Hematopoietic multipotent progenitor cell (in vitro differentiated cells): ENCODE measurements around the gene XKRX. TPM values are rescaled to one million over a fixed set of nuclear protein-coding genes. Genes with fewer than 3 reads are reported as not detected.

Experiments
- DNase-seq, 3 donors: peaks; one replicate each; pipeline ENCODE4 v3.0.0-alpha.2; 2011 to 2015; ENCODE audit warnings: low read depth in 2 of 3, low spot score in 2 of 3
- total RNA-seq: library from RNA; depleted of rRNA; stranded (reverse); fragments of >200 nt; gene quantifications from one replicate; pipeline ENCODE4 v1.2.3, GENCODE V29; 2012

The XKRX gene
- total RNA-seq = under 0.01 TPM

- DNase-seq = peak in 1 of 3 donors; percentile 15
Observed at GRCh38 chrX:100928660-100929613, at the start of gene XKRX. Gene XKRX (minus strand): TSS chrX:100928917. CDS start chrX:100928304, 613 bp downstream.

GRCh38 chrX:100976211-100976610, 47.5 kb upstream of the XKRX start:
- no peak for DNase-seq

- no peak for DNase-seq
Observed at GRCh38 chrX:100975212-100975611, 46.5 kb upstream of the XKRX start.

GRCh38 chrX:100973411-100973810, 44.7 kb upstream of the XKRX start:
- DNase-seq = no peak

GRCh38 chrX:100969936-100970335, 41.2 kb upstream of the XKRX start:
- no peak for DNase-seq

GRCh38 chrX:100969408-100969807, 40.7 kb upstream of the XKRX start, which contains the start of gene ARL13A:
Gene ARL13A (plus strand): TSS chrX:100969708. CDS start chrX:100973690, 3,982 bp downstream.
- DNase-seq = no peak

GRCh38 chrX:100964362-100964761, 35.6 kb upstream of the XKRX start:
- no peak for DNase-seq

GRCh38 chrX:100962811-100963210, 34.1 kb upstream of the XKRX start:
- DNase-seq = no peak

- DNase-seq = no peak
Observed at GRCh38 chrX:100948557-100948956, 19.8 kb upstream of the XKRX start.

- no peak for DNase-seq
Observed at GRCh38 chrX:100946299-100946927, 17.7 kb upstream of the XKRX start.

- DNase-seq = no peak
Observed at GRCh38 chrX:100944601-100945000, 15.9 kb upstream of the XKRX start.

- no peak for DNase-seq
Observed at GRCh38 chrX:100939333-100939732, 10.6 kb upstream of the XKRX start.

- no peak for DNase-seq
Observed at GRCh38 chrX:100935767-100936166, 7.0 kb upstream of the XKRX start.

GRCh38 chrX:100931925-100932285, 3.2 kb upstream of the XKRX start:
- DNase-seq = no peak

GRCh38 chrX:100931218-100931924, 2.7 kb upstream of the XKRX start:
- DNase-seq = no peak

GRCh38 chrX:100926453-100926852, 2.3 kb downstream of the XKRX start:
- no peak for DNase-seq

- no peak for DNase-seq
Observed at GRCh38 chrX:100924375-100924774, 4.3 kb downstream of the XKRX start.

GRCh38 chrX:100915562-100915961, 13.2 kb downstream of the XKRX start:
- no peak for DNase-seq

- no peak for DNase-seq
Observed at GRCh38 chrX:100913111-100913510, 15.6 kb downstream of the XKRX start.

GRCh38 chrX:100911731-100912130, 17.0 kb downstream of the XKRX start:
- DNase-seq = no peak

- no peak for DNase-seq
Observed at GRCh38 chrX:100905620-100906019, 23.1 kb downstream of the XKRX start.
